Progenitor cell of endocrine pancreas (in vitro differentiated cells): ENCODE measurements around the gene BCL2L1. TPM values are rescaled to one million over a fixed set of nuclear protein-coding genes. Genes with fewer than 3 reads are reported as not detected.
A peak's percentile ranks its signal among the peaks of the same experiment; 100 is the strongest.

Experiments used
- DNase-seq: peaks from one replicate; pipeline ENCODE4 v3.0.0; 2021; ENCODE audit warnings: low spot score; ENCODE audit not compliant: unreplicated experiment
- H3K27ac Mint-ChIP-seq: 2 replicates; pipeline ENCODE4 v1.8.0; 2021; ENCODE audit warnings: mild to moderate bottlenecking, moderate library complexity, mixed read lengths
- H3K27me3 Mint-ChIP-seq: 2 replicates; pipeline ENCODE4 v1.8.0; 2021; ENCODE audit warnings: mixed read lengths
- H3K36me3 Mint-ChIP-seq: 2 replicates; pipeline ENCODE4 v1.8.0; 2022; ENCODE audit warnings: mixed read lengths; ENCODE audit not compliant: insufficient read depth
- H3K4me1 Mint-ChIP-seq: 2 replicates; pipeline ENCODE4 v1.8.0; 2021; ENCODE audit warnings: low read depth, mixed read lengths
- H3K4me3 Mint-ChIP-seq: 2 replicates; pipeline ENCODE4 v1.8.0; 2021; ENCODE audit warnings: low read depth, mild to moderate bottlenecking, moderate library complexity, mixed read lengths
- H3K9me3 Mint-ChIP-seq: 2 replicates; pipeline ENCODE4 v1.8.0; 2021; ENCODE audit warnings: low read depth, mixed read lengths
- total RNA-seq: library from RNA; stranded (reverse); gene quantifications from 2 replicates; pipeline ENCODE4 v1.2.1, GENCODE V29; 2021
- TF ChIP-seq, protein P1 (sequence below): fragments of 200-600 bp; sonication (generic); IDR thresholded peaks from one replicate; pipeline ENCODE4 v1.5.0; 2021; ENCODE audit warnings: antibody characterized with exemption, mild to moderate bottlenecking; ENCODE audit not compliant: unreplicated experiment

Gene BCL2L1
- total RNA-seq, 1 donor from 2014 or later: 130 TPM

DNA sequence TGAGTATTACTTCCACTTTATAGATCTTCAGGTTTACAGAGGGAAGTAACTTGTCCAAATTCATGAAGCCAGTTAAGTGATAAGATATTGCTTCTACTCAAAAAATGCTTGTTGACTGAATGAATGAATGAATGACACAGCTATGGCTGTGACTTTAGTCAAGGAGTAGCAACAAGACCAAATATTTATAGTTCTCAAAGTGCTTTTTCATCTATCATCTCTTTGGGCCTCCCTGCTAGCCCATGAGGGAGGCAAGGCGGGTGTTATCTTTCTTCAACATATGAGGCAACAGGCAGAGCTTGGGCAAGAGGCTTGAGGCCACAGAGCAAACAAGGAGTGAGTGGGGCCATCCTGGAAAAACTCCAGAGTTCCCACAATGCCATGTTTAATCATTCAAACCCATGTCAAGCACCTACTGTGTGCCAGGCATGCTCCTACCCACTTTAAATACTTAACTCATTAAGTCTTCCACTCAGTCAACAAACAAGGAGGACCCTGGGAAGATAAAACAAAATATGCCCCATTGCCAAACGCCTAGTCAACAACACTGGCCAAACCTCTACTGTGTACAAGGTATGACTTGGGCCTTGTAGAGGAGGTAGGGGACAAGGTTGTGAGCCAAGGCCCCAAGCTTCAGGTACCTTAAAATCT is 15.9 kb downstream of the BCL2L1 start:
- peak overlapping the region; percentile 100 for H3K27ac Mint-ChIP-seq
- TF ChIP-seq, protein P1, sequence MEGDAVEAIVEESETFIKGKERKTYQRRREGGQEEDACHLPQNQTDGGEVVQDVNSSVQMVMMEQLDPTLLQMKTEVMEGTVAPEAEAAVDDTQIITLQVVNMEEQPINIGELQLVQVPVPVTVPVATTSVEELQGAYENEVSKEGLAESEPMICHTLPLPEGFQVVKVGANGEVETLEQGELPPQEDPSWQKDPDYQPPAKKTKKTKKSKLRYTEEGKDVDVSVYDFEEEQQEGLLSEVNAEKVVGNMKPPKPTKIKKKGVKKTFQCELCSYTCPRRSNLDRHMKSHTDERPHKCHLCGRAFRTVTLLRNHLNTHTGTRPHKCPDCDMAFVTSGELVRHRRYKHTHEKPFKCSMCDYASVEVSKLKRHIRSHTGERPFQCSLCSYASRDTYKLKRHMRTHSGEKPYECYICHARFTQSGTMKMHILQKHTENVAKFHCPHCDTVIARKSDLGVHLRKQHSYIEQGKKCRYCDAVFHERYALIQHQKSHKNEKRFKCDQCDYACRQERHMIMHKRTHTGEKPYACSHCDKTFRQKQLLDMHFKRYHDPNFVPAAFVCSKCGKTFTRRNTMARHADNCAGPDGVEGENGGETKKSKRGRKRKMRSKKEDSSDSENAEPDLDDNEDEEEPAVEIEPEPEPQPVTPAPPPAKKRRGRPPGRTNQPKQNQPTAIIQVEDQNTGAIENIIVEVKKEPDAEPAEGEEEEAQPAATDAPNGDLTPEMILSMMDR: no peak
- no peaks in the 10 kb centered on the region for H3K9me3 Mint-ChIP-seq
- peaks cover 62% of the 10 kb centered on the region for H3K4me1 Mint-ChIP-seq
- no peak for DNase-seq
- peaks cover 36% of the 10 kb centered on the region for H3K36me3 Mint-ChIP-seq
- H3K27me3 Mint-ChIP-seq: no peaks in the 10 kb centered on the region
- no peak overlapping the region for H3K4me3 Mint-ChIP-seq

DNA sequence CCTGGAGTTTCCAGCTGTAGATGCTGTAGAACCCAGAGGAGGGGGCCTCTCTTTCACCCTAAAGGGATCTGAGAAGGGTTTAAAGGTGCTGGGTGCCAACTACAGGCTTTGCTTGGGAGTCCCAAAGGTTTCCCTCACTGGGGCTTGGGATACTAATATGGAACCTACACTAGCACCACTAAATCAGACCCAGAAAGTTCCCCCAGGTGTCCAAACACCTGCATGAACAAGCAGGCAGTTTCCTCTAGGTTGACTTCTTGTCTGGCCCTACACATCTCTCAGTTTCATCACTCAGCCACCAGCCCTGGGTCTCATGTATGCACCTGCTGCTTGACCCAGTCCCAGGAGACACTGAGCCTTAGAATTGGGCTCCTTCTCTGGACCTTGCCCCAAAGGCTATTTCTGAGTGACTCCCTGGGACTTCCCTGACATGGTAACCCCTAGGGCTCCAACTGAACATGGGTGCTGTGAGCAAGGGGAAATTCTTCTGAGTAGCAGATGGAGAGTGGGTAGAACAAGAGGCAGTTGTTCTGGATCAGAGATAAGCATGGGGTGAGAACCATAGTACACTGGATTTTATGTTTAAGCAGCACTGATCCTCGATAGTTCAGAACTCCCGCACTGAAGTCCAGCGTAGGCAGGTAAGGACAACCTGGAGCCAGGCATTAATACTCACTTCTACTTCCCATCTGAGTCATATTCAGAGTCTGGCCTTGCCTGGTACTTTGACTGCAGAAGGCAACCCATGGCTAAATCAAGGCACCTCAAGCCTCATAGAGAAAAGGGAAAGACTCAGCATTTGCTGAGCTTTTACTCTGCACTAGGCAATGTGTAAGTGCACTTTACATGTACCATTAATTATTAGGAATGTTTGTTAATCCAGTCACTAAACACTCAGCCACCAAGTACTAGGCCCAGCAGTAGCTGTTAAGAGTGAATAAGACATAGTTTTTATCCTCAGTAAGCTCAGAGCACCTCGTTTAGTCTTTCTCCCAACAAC is 16.8 kb downstream of the BCL2L1 start:
- Mint-ChIP-seq H3K9me3 (no peaks in the 10 kb centered on the region), H3K36me3 (peaks cover 40% of the 10 kb centered on the region), H3K27me3 (no peaks in the 10 kb centered on the region), H3K27ac (peak overlapping the region; percentile 100), H3K4me1 (peaks cover 55% of the 10 kb centered on the region), H3K4me3 (no peak overlapping the region)
- TF ChIP-seq, protein P1: no peak
- no peak for DNase-seq

DNA sequence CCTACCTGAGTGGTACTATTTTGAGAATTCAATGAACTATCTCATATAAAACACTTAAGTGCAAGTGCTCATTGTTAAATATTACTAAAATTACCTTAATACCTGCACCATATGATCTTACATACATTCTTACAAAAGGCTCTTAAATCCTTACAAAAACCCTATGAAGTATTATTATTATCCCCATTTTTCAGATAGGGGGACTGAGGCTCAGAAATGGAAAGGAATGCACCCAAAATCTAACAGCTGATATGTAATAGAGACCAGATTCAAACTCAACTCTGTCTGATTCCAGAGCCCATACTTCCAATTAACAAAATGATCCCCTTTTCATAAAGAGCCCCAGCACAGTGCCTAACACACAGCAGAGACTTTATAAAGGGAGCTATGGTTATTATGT is 17.5 kb downstream of the BCL2L1 start:
- peaks cover 44% of the 10 kb centered on the region for H3K36me3 Mint-ChIP-seq
- H3K27ac Mint-ChIP-seq: peak overlapping the region; percentile 100
- DNase-seq: no peak
- no peaks in the 10 kb centered on the region for H3K27me3 Mint-ChIP-seq
- TF ChIP-seq, protein P1: no peak
- no peak overlapping the region for H3K4me3 Mint-ChIP-seq
- H3K9me3 Mint-ChIP-seq: no peaks in the 10 kb centered on the region
- peaks cover 50% of the 10 kb centered on the region for H3K4me1 Mint-ChIP-seq

DNA sequence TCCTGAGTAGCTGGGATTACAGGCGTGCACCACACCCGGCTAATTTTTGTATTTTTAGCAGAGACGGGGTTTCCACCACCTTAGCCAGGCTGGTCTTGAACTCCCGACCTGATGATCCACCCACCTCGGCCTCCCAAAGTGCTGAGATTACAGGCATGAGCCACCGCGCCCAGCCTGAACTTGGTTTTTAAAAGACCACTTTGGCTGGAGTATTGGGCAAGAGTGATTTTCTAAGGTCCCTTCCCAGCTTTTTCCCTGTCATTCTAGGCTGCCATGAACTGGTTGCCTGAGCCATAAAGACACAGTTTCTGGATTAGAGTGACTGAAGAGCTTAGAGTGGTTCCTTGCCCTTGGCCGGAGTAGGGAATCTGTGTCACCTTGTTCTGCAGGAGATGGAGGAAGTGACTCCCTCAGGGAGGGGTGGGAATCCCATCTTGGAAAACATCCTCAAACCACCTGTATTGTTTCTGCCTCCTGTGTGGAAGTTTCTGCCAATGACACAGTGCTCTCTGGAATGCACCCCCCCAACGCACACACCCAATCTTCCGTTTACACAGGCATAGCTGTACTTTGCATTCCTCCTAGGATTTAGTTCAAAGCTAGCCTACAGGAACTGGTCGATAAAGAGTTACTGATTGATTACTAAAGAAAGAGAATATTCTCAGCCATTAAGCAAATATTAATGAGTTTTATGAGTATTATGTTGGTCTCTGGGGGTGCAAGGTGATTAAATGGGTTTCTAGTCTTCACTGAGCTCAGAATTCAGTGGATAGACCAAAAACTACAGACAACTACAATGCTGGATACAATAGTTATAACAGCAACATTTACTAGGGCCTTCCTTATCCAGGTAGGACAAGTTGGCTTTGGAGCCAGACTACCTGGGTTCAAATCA is 18.2 kb downstream of the BCL2L1 start:
- peak; percentile 71 for DNase-seq
- Mint-ChIP-seq H3K4me3 (no peak overlapping the region), H3K36me3 (peaks cover 43% of the 10 kb centered on the region), H3K9me3 (no peaks in the 10 kb centered on the region), H3K27me3 (no peaks in the 10 kb centered on the region), H3K27ac (peak overlapping the region; percentile 100), H3K4me1 (peaks cover 47% of the 10 kb centered on the region)
- TF ChIP-seq, protein P1: no peak

DNA sequence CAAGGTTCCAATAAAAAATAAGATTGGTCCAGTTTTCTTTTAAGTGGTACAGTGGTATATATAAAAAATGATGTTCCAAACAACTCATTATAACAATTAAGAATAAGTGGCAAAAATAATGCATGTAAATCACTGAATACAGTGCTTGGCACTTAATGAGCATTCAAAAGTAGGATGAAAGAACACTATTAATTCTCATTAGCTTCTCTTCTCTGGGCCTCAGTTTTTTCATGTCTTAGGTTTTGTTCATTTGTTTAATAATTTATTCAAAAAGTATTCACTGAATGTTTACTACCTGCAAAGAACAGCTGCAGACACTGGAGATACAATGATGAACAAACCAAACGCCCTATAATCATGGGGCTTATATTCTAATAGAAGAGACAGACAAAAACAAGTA is 21.1 kb downstream of the BCL2L1 start:
- H3K4me3 Mint-ChIP-seq: no peak overlapping the region
- peaks cover 50% of the 10 kb centered on the region for H3K4me1 Mint-ChIP-seq
- no peaks in the 10 kb centered on the region for H3K9me3 Mint-ChIP-seq
- peaks cover 35% of the 10 kb centered on the region for H3K36me3 Mint-ChIP-seq
- peak overlapping the region; percentile 91 for H3K27ac Mint-ChIP-seq
- TF ChIP-seq, protein P1: no peak
- DNase-seq: no peak
- H3K27me3 Mint-ChIP-seq: no peaks in the 10 kb centered on the region
